MM.1S (cell line): Measurements from ENCODE around the gene CD9.

ENCODE experiments used
- DNase-seq: peaks from one replicate; pipeline ENCODE4 v3.0.0-alpha.2; 2015
- H2AFZ ChIP-seq: fragments of 300-600 bp; sonication (generic); 2 replicates; pipeline ENCODE4 v1.6.0; 2016; ENCODE audit warnings: antibody characterized with exemption, low read length
- H3F3A ChIP-seq: fragments of 300-600 bp; sonication (generic); 2 replicates; pipeline ENCODE4 v1.6.1; 2016; ENCODE audit warnings: mild to moderate bottlenecking, antibody characterized with exemption, low read length, moderate library complexity, mixed read lengths; ENCODE audit not compliant: insufficient read depth
- H3K27ac ChIP-seq: fragments of 300-600 bp; sonication (generic); 2 replicates; pipeline ENCODE4 v1.5.1; 2016; ENCODE audit warnings: mild to moderate bottlenecking, low read length
- H3K27me3 ChIP-seq: fragments of 300-600 bp; sonication (generic); replicated peaks from 2 replicates; pipeline ENCODE4 v1.6.0; 2016; ENCODE audit warnings: low read length; ENCODE audit not compliant: insufficient read depth
- H3K36me3 ChIP-seq: fragments of 300-600 bp; sonication (generic); replicated peaks from 2 replicates; pipeline ENCODE4 v1.6.1; 2016; ENCODE audit warnings: mild to moderate bottlenecking, low read length, mixed read lengths; ENCODE audit not compliant: insufficient read depth
- H3K4me1 ChIP-seq: fragments of 300-600 bp; sonication (generic); 2 replicates; pipeline ENCODE4 v1.6.1; 2016; ENCODE audit warnings: low read length, mixed read lengths
- H3K4me2 ChIP-seq: fragments of 300-600 bp; sonication (generic); 2 replicates; pipeline ENCODE4 v1.6.0; 2016; ENCODE audit warnings: low read depth, low read length
- H3K4me3 ChIP-seq: fragments of 300-600 bp; sonication (generic); 2 replicates; pipeline ENCODE4 v1.5.1; 2016; ENCODE audit warnings: low read length, mixed read lengths
- H3K79me2 ChIP-seq: fragments of 300-600 bp; sonication (generic); 2 replicates; pipeline ENCODE4 v1.6.1; 2016; ENCODE audit warnings: mixed run types, low read length, mixed read lengths
- H3K9ac ChIP-seq: fragments of 300-600 bp; sonication (generic); 2 replicates; pipeline ENCODE4 v1.6.1; 2016; ENCODE audit warnings: low read length, mixed read lengths
- H3K9me2 ChIP-seq: fragments of 300-600 bp; sonication (generic); replicated peaks from 2 replicates; pipeline ENCODE4 v1.6.1; 2016; ENCODE audit warnings: mild to moderate bottlenecking, low read length, mixed read lengths; ENCODE audit not compliant: insufficient read depth
- H3K9me3 ChIP-seq: fragments of 300-600 bp; sonication (generic); replicated peaks from 2 replicates; pipeline ENCODE4 v1.6.1; 2016; ENCODE audit warnings: mild to moderate bottlenecking, low read length, mixed read lengths; ENCODE audit not compliant: insufficient read depth
- H4K20me1 ChIP-seq: fragments of 300-600 bp; sonication (generic); 2 replicates; pipeline ENCODE4 v1.6.1; 2016; ENCODE audit warnings: mild to moderate bottlenecking, low read length, moderate library complexity, mixed read lengths; ENCODE audit not compliant: insufficient read depth
- CTCF ChIP-seq: fragments of 300-600 bp; sonication (generic); IDR thresholded peaks from 2 replicates; pipeline ENCODE4 v1.5.1; 2016; ENCODE audit warnings: antibody characterized with exemption, low read length, mixed read lengths
- EZH2 ChIP-seq: fragments of 300-600 bp; sonication (generic); optimal IDR thresholded peaks from 2 replicates; pipeline ENCODE3; 2017; ENCODE audit warnings: low read depth, mild to moderate bottlenecking, antibody characterized with exemption, low read length, mixed read lengths
- EZH2phosphoT487 ChIP-seq: fragments of 300-600 bp; sonication (generic); IDR thresholded peaks from 2 replicates; pipeline ENCODE4 v1.6.1; 2018; ENCODE audit warnings: antibody characterized with exemption, low read length

Gene CD9

GRCh38 chr12:6265038-6265405 lies 64.8 kb downstream of the CD9 start:
- Histone ChIP-seq H3K9ac (no peak overlapping the region), H3K27ac (no peak overlapping the region)
- TF ChIP-seq CTCF (no peak), EZH2phosphoT487 (no peak), EZH2 (no peak)

GRCh38 chr12:6266541-6266966 lies 66.4 kb downstream of the CD9 start:
- Histone ChIP-seq H3K79me2 (no peaks in the 10 kb centered on the region), H4K20me1 (no peaks in the 10 kb centered on the region), H3K9me2 (no peaks in the 10 kb centered on the region), H2AFZ (no peak overlapping the region), H3K4me3 (no peak overlapping the region), H3K9me3 (no peaks in the 10 kb centered on the region), H3K27me3 (no peaks in the 10 kb centered on the region), H3F3A (peaks cover 10% of the 10 kb centered on the region; the same call in 1 of the 2 replicates), H3K27ac (no peak overlapping the region), H3K36me3 (no peaks in the 10 kb centered on the region), H3K4me1 (peaks cover 15% of the 10 kb centered on the region), H3K9ac (no peak overlapping the region), H3K4me2 (no peak overlapping the region)
- DNase-seq = no peak
- no peak for TF ChIP-seq EZH2
- no peak for TF ChIP-seq EZH2phosphoT487
- TF ChIP-seq CTCF = no peak

More at GRCh38 chr12:6265038-6265405, 64.8 kb downstream of the CD9 start:
- Histone ChIP-seq H3K4me3 (no peak overlapping the region), H3K9me3 (no peaks in the 10 kb centered on the region), H3K36me3 (no peaks in the 10 kb centered on the region), H3K27me3 (no peaks in the 10 kb centered on the region), H3K4me1 (peaks cover 15% of the 10 kb centered on the region), H2AFZ (no peak overlapping the region), H4K20me1 (no peaks in the 10 kb centered on the region), H3K79me2 (no peaks in the 10 kb centered on the region), H3F3A (peaks cover 10% of the 10 kb centered on the region; the same call in 1 of the 2 replicates), H3K4me2 (no peak overlapping the region), H3K9me2 (no peaks in the 10 kb centered on the region)
- no peak for DNase-seq

- Histone ChIP-seq H3K36me3 (no peaks in the 10 kb centered on the region), H3K4me1 (peaks cover 11% of the 10 kb centered on the region), H2AFZ (no peak overlapping the region), H3K9me3 (no peaks in the 10 kb centered on the region), H3K27ac (no peak overlapping the region), H3F3A (peaks cover 6% of the 10 kb centered on the region; the same call in 1 of the 2 replicates), H3K9ac (no peak overlapping the region), H3K79me2 (no peaks in the 10 kb centered on the region), H3K9me2 (no peaks in the 10 kb centered on the region), H3K4me2 (no peak overlapping the region), H4K20me1 (no peaks in the 10 kb centered on the region), H3K27me3 (no peaks in the 10 kb centered on the region), H3K4me3 (no peak overlapping the region)
- no peak for TF ChIP-seq EZH2
- no peak for TF ChIP-seq EZH2phosphoT487
- no peak for TF ChIP-seq CTCF
- DNase-seq = no peak
Observed at GRCh38 chr12:6266971-6267721, 66.9 kb downstream of the CD9 start.
